Measurements from ENCODE around the gene FAM168A.

Gene FAM168A

DNA sequence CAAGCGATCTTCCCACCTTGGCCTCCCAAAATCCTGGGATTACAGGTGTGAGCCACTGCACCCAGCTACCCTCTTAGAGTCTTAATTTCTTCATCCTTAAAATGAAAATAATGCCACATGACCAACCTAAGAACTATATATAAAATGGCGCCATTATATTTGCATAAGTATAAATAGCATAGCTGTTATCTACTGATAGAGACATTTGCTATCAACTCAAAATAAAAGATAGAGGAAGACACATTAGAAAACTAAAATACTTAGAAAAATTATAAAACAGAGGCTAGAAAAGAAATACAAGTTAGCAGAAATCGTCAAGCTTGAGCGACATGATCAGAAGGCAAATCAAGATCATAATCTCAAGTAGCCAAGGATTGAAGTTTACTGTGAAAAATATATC lies 6.2 kb downstream of the FAM168A start:
- no peaks in the 10 kb centered on the region for H4K20me1 ChIP-seq (ENCODE audit: low read depth, low read length)
- H2AFZ ChIP-seq (ENCODE audit: low read depth, low read length, severe bottlenecking): no peak overlapping the region
- no peak overlapping the region for H3K9ac ChIP-seq (ENCODE audit: low read length)
- peak overlapping the region; percentile 40 for H3K4me2 ChIP-seq (ENCODE audit: low read depth, low read length, poor library complexity, severe bottlenecking)
- no peaks in the 10 kb centered on the region for H3K36me3 ChIP-seq (ENCODE audit: low read length)
- H3F3A ChIP-seq (ENCODE audit: insufficient read depth): peaks cover 9% of the 10 kb centered on the region; the same call in 1 of the 2 replicates
- no peaks in the 10 kb centered on the region for H3K27me3 ChIP-seq (ENCODE audit: low read length)
- H3K9me2 ChIP-seq (replicated peaks; ENCODE audit: insufficient read depth, low read length): no peaks in the 10 kb centered on the region
- TF ChIP-seq EZH2phosphoT487 (conservative IDR thresholded peaks at IDR 0.05; ENCODE audit: low read length): no peak
- TF ChIP-seq, protein P1, sequence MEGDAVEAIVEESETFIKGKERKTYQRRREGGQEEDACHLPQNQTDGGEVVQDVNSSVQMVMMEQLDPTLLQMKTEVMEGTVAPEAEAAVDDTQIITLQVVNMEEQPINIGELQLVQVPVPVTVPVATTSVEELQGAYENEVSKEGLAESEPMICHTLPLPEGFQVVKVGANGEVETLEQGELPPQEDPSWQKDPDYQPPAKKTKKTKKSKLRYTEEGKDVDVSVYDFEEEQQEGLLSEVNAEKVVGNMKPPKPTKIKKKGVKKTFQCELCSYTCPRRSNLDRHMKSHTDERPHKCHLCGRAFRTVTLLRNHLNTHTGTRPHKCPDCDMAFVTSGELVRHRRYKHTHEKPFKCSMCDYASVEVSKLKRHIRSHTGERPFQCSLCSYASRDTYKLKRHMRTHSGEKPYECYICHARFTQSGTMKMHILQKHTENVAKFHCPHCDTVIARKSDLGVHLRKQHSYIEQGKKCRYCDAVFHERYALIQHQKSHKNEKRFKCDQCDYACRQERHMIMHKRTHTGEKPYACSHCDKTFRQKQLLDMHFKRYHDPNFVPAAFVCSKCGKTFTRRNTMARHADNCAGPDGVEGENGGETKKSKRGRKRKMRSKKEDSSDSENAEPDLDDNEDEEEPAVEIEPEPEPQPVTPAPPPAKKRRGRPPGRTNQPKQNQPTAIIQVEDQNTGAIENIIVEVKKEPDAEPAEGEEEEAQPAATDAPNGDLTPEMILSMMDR (IDR thresholded peaks at IDR 0.05; ENCODE audit: insufficient read depth, low read length, poor library complexity, severe bottlenecking): no peak
- H3K27ac ChIP-seq (ENCODE audit: low read depth, low read length): no peak overlapping the region
- H3K9me3 ChIP-seq (ENCODE audit: insufficient read depth, low read length): no peaks in the 10 kb centered on the region
- peaks cover 33% of the 10 kb centered on the region for H3K79me2 ChIP-seq (ENCODE audit: insufficient read depth, low read length)
- H3K4me3 ChIP-seq (ENCODE audit: insufficient read depth, low read length, poor library complexity, severe bottlenecking): no peak overlapping the region

DNA sequence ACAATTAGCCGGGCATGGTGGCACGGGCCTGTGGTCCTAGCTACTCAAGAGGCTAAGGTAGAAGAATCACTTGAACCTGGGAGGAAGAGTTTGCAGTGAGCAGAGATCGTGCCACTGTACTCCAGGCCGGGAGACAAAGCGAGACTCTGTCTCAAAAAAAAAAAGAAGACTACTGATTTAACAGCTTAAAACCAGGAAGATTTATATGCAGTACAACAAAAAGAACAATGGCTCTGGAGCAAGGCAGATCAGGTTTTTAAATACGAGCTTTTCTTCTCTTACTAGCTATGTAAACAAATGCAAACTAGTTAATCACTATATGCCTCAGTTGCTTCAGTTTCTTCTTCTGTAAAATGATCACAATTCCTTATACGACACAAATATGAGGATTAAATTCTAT lies 6.9 kb downstream of the FAM168A start:
- H2AFZ ChIP-seq (ENCODE audit: low read depth, low read length, severe bottlenecking): no peak overlapping the region
- peaks cover 9% of the 10 kb centered on the region; the same call in 1 of the 2 replicates for H3F3A ChIP-seq (ENCODE audit: insufficient read depth)
- H3K4me2 ChIP-seq (ENCODE audit: low read depth, low read length, poor library complexity, severe bottlenecking): no peak overlapping the region
- H3K27me3 ChIP-seq (ENCODE audit: low read length): no peaks in the 10 kb centered on the region
- H4K20me1 ChIP-seq (ENCODE audit: low read depth, low read length): no peaks in the 10 kb centered on the region
- H3K36me3 ChIP-seq (ENCODE audit: low read length): no peaks in the 10 kb centered on the region
- no peak overlapping the region for H3K4me3 ChIP-seq (ENCODE audit: insufficient read depth, low read length, poor library complexity, severe bottlenecking)
- H3K79me2 ChIP-seq (ENCODE audit: insufficient read depth, low read length): peaks cover 33% of the 10 kb centered on the region
- no peak overlapping the region for H3K27ac ChIP-seq (ENCODE audit: low read depth, low read length)
- H3K9me2 ChIP-seq (replicated peaks; ENCODE audit: insufficient read depth, low read length): no peaks in the 10 kb centered on the region
- H3K9me3 ChIP-seq (ENCODE audit: insufficient read depth, low read length): no peaks in the 10 kb centered on the region
- H3K9ac ChIP-seq (ENCODE audit: low read length): no peak overlapping the region
- TF ChIP-seq, protein P1 (IDR thresholded peaks at IDR 0.05; ENCODE audit: insufficient read depth, low read length, poor library complexity, severe bottlenecking): no peak
- TF ChIP-seq EZH2phosphoT487 (conservative IDR thresholded peaks at IDR 0.05; ENCODE audit: low read length): no peak

DNA sequence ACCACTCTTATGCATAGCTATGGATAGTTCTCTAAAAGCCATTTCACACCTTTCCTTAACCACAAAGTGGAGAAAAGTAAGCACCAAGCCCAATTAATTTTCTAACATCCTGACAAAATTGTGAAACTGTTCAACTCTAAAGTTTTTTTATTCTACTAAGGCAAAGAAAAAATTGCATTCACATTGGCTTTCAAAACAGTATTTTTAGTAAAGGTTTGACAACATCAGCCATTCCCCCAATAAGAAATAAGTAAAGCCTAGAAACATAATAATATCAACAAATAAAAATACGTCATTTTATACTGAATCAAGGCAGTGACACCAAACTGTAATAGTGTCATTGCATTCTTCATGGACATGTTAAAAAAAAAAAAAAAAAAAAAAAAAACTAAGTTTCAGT lies 11.1 kb downstream of the FAM168A start:
- no peak overlapping the region for H2AFZ ChIP-seq (ENCODE audit: low read depth, low read length, severe bottlenecking)
- H3K79me2 ChIP-seq (ENCODE audit: insufficient read depth, low read length): peaks cover 34% of the 10 kb centered on the region
- H3F3A ChIP-seq (ENCODE audit: insufficient read depth): no peaks in the 10 kb centered on the region
- H3K9me2 ChIP-seq (replicated peaks; ENCODE audit: insufficient read depth, low read length): no peaks in the 10 kb centered on the region
- H3K36me3 ChIP-seq (ENCODE audit: low read length): no peaks in the 10 kb centered on the region
- no peaks in the 10 kb centered on the region for H4K20me1 ChIP-seq (ENCODE audit: low read depth, low read length)
- no peak overlapping the region for H3K4me3 ChIP-seq (ENCODE audit: insufficient read depth, low read length, poor library complexity, severe bottlenecking)
- TF ChIP-seq, protein P1 (IDR thresholded peaks at IDR 0.05; ENCODE audit: insufficient read depth, low read length, poor library complexity, severe bottlenecking): no peak
- no peak for TF ChIP-seq EZH2phosphoT487 (conservative IDR thresholded peaks at IDR 0.05; ENCODE audit: low read length)
- no peaks in the 10 kb centered on the region for H3K9me3 ChIP-seq (ENCODE audit: insufficient read depth, low read length)
- H3K27ac ChIP-seq (ENCODE audit: low read depth, low read length): no peak overlapping the region
- no peaks in the 10 kb centered on the region for H3K27me3 ChIP-seq (ENCODE audit: low read length)
- H3K9ac ChIP-seq (ENCODE audit: low read length): no peak overlapping the region
- no peak overlapping the region for H3K4me2 ChIP-seq (ENCODE audit: low read depth, low read length, poor library complexity, severe bottlenecking)
